Peyer's patch (tissue), 4 donors: ENCODE data around the gene RASGRP2. TPM values are rescaled to one million over a fixed set of nuclear protein-coding genes. Genes with fewer than 3 reads are reported as not detected.

Source experiments
- DNase-seq, 3 donors: peaks; one replicate each; pipeline ENCODE4 v3.0.0-alpha.2; 2017 to 2019
- H3K27ac ChIP-seq, 4 donors: fragments of 200-600 bp; sonication (generic); one replicate each; pipeline ENCODE4 v1.5.1; 2016 to 2019
- H3K27me3 ChIP-seq, 2 donors: fragments of 200-600 bp; sonication (generic); one replicate each; pipeline ENCODE4 v1.5.1; 2019
- H3K36me3 ChIP-seq, 3 donors: fragments of 200-600 bp; sonication (generic); one replicate each; pipeline ENCODE4 v1.5.1; 2016 to 2019
- H3K4me1 ChIP-seq, 4 donors: fragments of 200-600 bp; sonication (generic); one replicate each; pipeline ENCODE4 v1.5.1; 2016 to 2019
- H3K4me3 ChIP-seq, 4 donors: fragments of 200-600 bp; sonication (generic); 1 replicate in 3 of 4; 2 replicates in 1 of 4; pipeline ENCODE4 v1.5.1; 2016 to 2019; ENCODE audit warnings: mild to moderate bottlenecking in 1 of 4
- H3K9me3 ChIP-seq, 4 donors: fragments of 200-600 bp; sonication (generic); one replicate each; pipeline ENCODE4 v1.5.1; 2016 to 2019; ENCODE audit warnings: mild to moderate bottlenecking in 1 of 4
- POLR2A ChIP-seq, 2 donors: fragments of 450-650 bp; IDR thresholded peaks; one replicate each; pipeline ENCODE4 v1.5.1; 2017; ENCODE audit warnings: antibody characterized with exemption in 2 of 2, mild to moderate bottlenecking in 2 of 2, moderate library complexity in 2 of 2
- total RNA-seq, 4 donors: library from RNA; depleted of rRNA; stranded (reverse); fragments of >200 nt; gene quantifications; one replicate each; pipeline ENCODE4 v1.1.0, GENCODE V29; 2016
- TF ChIP-seq, protein P1 (sequence below), 6 experiments: fragments of 450-650 bp in 4 of 6; fragments of 200-600 bp in 2 of 6; sonication (generic) in 1 of 6; IDR thresholded peaks; one replicate each; pipeline ENCODE4 v1.5.1; 2017 to 2019; ENCODE audit warnings: antibody characterized with exemption in 6 of 6, mild to moderate bottlenecking in 3 of 6, moderate library complexity in 1 of 6

The RASGRP2 gene
- total RNA-seq, 4 donors from 2014 or later, result 11.5 to 210 (median 16.0) TPM

DNA sequence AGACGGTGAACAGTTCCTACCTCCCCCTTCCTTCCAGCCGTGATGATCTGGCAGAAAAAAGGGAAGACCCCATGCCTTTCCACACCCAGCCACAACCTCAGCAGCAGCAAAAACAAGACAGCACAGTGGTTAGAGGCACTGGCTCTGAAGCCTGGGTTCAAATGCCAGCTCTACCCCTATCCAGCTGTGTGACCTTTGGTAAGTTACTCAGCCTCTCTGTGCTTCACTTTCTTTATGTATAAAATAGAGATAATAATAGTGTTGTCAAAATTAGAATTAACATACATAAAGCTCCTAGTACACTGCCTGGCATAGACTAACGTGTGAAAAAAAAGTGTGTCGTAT, 25.2 kb downstream of the RASGRP2 start:
- no peak overlapping the region for H3K27ac ChIP-seq
- H3K9me3 ChIP-seq, result no peaks in the 10 kb centered on the region
- H3K36me3 ChIP-seq, result no peaks in the 10 kb centered on the region
- peaks cover 0 to 12% (median under 1%) of the 10 kb centered on the region in 4 donors for H3K4me1 ChIP-seq
- no peak overlapping the region for H3K4me3 ChIP-seq
- peaks cover 0 to 22% of the 10 kb centered on the region in 2 donors for H3K27me3 ChIP-seq
- DNase-seq, result no peak
- no peak for TF ChIP-seq POLR2A (IDR thresholded peaks at IDR 0.05)
- TF ChIP-seq, protein P1, sequence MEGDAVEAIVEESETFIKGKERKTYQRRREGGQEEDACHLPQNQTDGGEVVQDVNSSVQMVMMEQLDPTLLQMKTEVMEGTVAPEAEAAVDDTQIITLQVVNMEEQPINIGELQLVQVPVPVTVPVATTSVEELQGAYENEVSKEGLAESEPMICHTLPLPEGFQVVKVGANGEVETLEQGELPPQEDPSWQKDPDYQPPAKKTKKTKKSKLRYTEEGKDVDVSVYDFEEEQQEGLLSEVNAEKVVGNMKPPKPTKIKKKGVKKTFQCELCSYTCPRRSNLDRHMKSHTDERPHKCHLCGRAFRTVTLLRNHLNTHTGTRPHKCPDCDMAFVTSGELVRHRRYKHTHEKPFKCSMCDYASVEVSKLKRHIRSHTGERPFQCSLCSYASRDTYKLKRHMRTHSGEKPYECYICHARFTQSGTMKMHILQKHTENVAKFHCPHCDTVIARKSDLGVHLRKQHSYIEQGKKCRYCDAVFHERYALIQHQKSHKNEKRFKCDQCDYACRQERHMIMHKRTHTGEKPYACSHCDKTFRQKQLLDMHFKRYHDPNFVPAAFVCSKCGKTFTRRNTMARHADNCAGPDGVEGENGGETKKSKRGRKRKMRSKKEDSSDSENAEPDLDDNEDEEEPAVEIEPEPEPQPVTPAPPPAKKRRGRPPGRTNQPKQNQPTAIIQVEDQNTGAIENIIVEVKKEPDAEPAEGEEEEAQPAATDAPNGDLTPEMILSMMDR (IDR thresholded peaks at IDR 0.05), result no peak

DNA sequence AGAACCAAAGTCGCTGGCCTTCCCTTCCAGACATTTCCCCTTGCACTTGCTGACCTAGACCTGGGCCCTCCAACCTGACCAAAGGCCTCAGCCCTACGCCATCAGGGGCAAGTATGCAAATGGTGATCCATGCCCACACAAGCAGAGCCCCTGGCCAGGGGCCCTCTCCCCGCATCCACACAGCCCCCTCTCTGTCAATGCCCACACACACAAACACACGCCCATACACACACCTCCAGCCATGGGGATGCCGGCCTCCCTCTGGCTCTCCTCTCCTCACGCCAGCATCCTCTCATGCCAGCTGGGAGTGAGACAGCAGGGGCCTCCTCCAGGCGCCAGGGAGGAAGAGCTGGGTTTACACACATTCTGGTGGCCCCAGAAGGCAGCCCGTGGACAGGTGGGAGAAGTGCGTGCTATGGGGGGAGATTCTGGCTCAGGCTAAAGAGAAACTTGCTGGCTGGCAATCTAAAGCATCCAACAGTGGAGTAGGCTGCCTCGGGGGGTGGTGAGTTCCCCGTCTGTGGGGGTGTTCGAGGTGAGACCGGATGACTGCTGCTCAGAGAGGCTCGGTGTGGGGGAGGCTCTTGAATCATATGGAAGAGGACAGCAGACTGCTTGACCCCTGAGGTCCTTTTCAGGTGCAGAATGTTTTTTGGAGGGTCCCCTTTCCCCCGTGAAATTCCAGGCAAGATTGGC, 25.7 kb downstream of the RASGRP2 start:
- H3K27me3 ChIP-seq, result peaks cover 0 to 25% of the 10 kb centered on the region in 2 donors
- peaks cover 0 to 12% (median 3%) of the 10 kb centered on the region in 4 donors for H3K4me1 ChIP-seq
- no peaks in the 10 kb centered on the region for H3K36me3 ChIP-seq
- no peaks in the 10 kb centered on the region for H3K9me3 ChIP-seq
- H3K27ac ChIP-seq, result no peak overlapping the region
- DNase-seq, result peak in 1 of 3 donors; percentile 25
- no peak overlapping the region for H3K4me3 ChIP-seq
- no peak for TF ChIP-seq POLR2A (IDR thresholded peaks at IDR 0.05)
- TF ChIP-seq, protein P1 (IDR thresholded peaks at IDR 0.05), result no peak

DNA sequence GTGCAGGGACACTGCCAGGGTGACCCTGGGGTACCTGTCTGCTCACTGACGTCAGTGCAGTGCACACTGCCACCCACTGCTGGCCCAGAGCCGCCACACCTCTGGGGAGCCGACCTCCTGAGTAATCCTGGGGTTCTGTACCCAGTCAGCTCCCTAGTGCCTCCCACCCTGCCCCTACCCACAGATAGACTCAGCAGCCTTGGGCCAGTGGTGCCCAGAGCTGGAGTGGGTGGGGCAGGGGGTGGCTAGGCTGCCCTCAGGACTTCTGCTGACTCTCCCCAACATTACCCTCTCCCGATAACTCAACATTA, 26.7 kb downstream of the RASGRP2 start:
- peaks cover 0 to 30% of the 10 kb centered on the region in 2 donors for H3K27me3 ChIP-seq

DNA sequence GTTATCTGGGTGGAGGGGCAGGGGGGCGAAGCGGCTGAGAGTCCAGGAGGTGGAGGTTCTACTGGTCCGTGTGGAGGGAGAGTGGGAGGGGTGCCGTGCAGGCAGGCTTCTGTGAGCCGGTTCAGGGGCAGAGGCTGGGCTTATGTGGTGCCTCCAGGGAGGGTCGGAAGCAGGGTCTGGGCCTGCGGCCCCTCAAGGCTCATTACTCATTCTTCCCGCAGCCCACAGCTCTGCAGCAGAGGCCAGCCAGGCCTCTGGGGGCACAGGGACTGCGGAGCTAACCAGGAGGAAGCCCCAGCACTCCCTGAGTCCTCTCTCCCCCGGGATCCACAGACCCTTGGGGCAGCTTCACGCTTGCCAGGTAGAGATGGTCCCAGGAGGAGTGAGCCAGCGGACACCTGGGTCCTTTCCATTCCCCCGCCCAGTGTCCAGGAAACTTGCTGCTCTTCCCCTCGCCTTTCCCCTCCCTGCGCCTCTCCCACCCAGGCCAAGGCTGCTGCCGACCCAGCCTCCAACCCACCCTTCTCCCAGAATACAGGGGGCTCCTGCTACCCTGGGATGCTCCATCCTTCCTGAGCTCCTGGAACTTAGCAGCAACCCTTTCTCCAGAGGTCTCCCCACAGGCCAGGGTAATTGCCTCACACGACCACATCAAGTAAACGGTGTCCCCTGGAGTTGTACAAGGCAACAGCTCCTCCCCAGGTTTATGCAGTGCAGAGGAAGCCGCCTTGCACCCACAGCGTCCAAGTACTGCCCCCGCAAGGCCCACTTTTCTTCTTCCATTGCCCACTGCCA, 27.3 kb downstream of the RASGRP2 start:
- H3K4me3 ChIP-seq, result no peak overlapping the region
- H3K27ac ChIP-seq, result no peak overlapping the region
- H3K36me3 ChIP-seq, result no peaks in the 10 kb centered on the region
- H3K9me3 ChIP-seq, result no peaks in the 10 kb centered on the region
- no peak for DNase-seq
- peaks cover 0 to 22% (median 10%) of the 10 kb centered on the region in 4 donors for H3K4me1 ChIP-seq
- TF ChIP-seq POLR2A (IDR thresholded peaks at IDR 0.05), result no peak
- TF ChIP-seq, protein P1 (IDR thresholded peaks at IDR 0.05), result no peak
- H3K27me3 ChIP-seq, result peaks cover 0 to 35% of the 10 kb centered on the region in 2 donors

More for the DNA sequence above, 26.7 kb downstream of the RASGRP2 start:
- H3K9me3 ChIP-seq, result no peaks in the 10 kb centered on the region
- no peaks in the 10 kb centered on the region for H3K36me3 ChIP-seq
- no peak overlapping the region for H3K27ac ChIP-seq
- peaks cover 0 to 16% (median 8%) of the 10 kb centered on the region in 4 donors for H3K4me1 ChIP-seq
- TF ChIP-seq POLR2A (IDR thresholded peaks at IDR 0.05), result no peak
- TF ChIP-seq, protein P1 (IDR thresholded peaks at IDR 0.05), result no peak
- no peak overlapping the region for H3K4me3 ChIP-seq
- no peak for DNase-seq

DNA sequence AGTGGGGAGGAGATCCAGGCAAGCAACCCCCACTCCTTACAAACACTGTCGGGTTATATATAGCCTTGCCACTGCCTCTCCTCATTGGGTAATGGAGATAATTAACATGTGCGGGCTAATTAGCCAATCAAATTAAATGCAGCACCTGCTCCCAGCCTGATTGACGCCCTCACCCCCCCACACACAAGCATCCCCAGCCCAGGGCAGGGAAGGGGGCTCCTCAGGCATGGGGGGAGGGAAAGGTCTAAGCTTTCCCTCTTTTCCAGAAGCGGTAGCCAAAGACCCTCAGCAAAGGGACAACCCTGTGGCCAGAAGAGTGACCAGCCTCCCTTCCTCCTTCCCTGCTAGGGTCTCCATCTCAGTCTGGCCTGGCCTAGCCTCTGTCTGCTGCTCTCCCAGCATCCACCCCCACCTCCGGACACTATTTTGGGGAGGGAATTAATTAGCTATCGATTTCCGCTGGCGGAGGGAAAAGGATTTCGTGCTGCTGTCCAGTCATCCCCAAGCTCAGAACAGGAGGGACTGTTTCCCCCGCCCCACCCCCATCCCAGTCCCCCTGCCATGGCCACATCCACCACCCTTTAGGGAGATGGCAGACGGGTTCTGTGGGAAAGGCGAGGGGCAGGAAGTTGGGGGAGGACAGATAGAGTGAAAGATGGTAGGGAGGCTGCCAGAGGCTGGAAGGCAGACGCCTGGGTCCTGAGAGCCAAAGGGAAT, 28.0 kb downstream of the RASGRP2 start:
- peaks cover 0 to 43% of the 10 kb centered on the region in 2 donors for H3K27me3 ChIP-seq
- TF ChIP-seq POLR2A (IDR thresholded peaks at IDR 0.05), result no peak

More for the DNA sequence above, 28.0 kb downstream of the RASGRP2 start:
- no peak overlapping the region for H3K4me3 ChIP-seq
- H3K9me3 ChIP-seq, result no peaks in the 10 kb centered on the region
- no peak overlapping the region for H3K27ac ChIP-seq
- peaks cover 0 to 22% (median 10%) of the 10 kb centered on the region in 4 donors for H3K4me1 ChIP-seq
- DNase-seq, result no peak
- H3K36me3 ChIP-seq, result no peaks in the 10 kb centered on the region
